Psoas muscle (tissue), 8 donors: Measurements from ENCODE around the gene EFHB. TPM values are rescaled to one million over a fixed set of nuclear protein-coding genes. Genes with fewer than 3 reads are reported as not detected.

Experiments
- ATAC-seq, 4 donors: fragments of 200-7000 bp; cut with Tn5 transposase; one replicate each; pipeline ENCODE4 v1.9.1; 2020; ENCODE audit warnings: moderate library complexity in 3 of 4, mild to moderate bottlenecking in 2 of 4
- DNase-seq, 2 donors: peaks; one replicate each; pipeline ENCODE4 v3.0.0-alpha.2; 2020
- H3K27ac ChIP-seq: fragments of 200-600 bp; one replicate; pipeline ENCODE4 v1.8.0; 2022
- H3K27me3 ChIP-seq, 3 donors: fragments of 200-600 bp in 1 of 3; one replicate each; pipeline versions ENCODE4 v1.6.1 to v1.8.0; 2013 to 2022; ENCODE audit warnings: low read length in 2 of 3, mild to moderate bottlenecking in 2 of 3, moderate library complexity in 1 of 3; ENCODE audit not compliant: insufficient read depth in 3 of 3
- H3K36me3 ChIP-seq, 2 donors: fragments of 200-600 bp in 1 of 2; one replicate each; pipeline versions ENCODE4 v1.6.1 to v1.8.0; 2013 to 2022; ENCODE audit warnings: low read depth in 1 of 2, mild to moderate bottlenecking in 1 of 2, moderate library complexity in 1 of 2; ENCODE audit not compliant: insufficient read depth in 1 of 2
- H3K4me1 ChIP-seq: fragments of 200-600 bp; one replicate; pipeline ENCODE4 v1.8.0; 2022
- H3K4me3 ChIP-seq: fragments of 200-600 bp; one replicate; pipeline ENCODE4 v1.8.0; 2022; ENCODE audit warnings: mild to moderate bottlenecking
- H3K9me3 ChIP-seq: fragments of 200-600 bp; one replicate; pipeline ENCODE4 v1.8.0; 2022
- CTCF ChIP-seq: fragments of 200-600 bp; IDR thresholded peaks from one replicate; pipeline ENCODE4 v1.8.0; 2022; ENCODE audit warnings: antibody characterized with exemption
- WGBS, 3 donors: extraction: QIAGEN DNeasy Blood & Tissue Kit; methylation state at CpG; one replicate each; pipeline versions ENCODE4 v1.1.6 to v1.1.7; 2013; 5-methylcytosine and 5-hydroxymethylcytosine counted together
- intact Hi-C, 2 donors: fragments of 100-400 bp; cut with DNase I; formaldehyde crosslinking; loops; one replicate each; pipeline versions ENCODE4 v1.11.0 to v1.14.2; 2022
- long read RNA-seq, 2 donors: library from polyadenylated mRNA; unstranded; transcript quantifications; one replicate each; pipeline ENCODE4 v2.0.0, GENCODE V29; 2021
- polyA plus RNA-seq, 3 donors: library from polyadenylated mRNA; stranded (reverse); fragments of 200-250 nt; gene quantifications; one replicate each; pipeline ENCODE4 v1.2.3, GENCODE V29; 2013
- total RNA-seq, 4 donors: library from RNA; stranded (reverse); fragmentation: NEBNext Ultra II Directional in 2 of 4; extraction: Animal tissue kit (Norgen Biotek cat#: 25700) in 2 of 4; gene quantifications; one replicate each; pipeline versions ENCODE4 v1.2.1 to v1.2.4, GENCODE V29; 2021 to 2023
- donor health status: healthy with polysubstance abuse.
- donor health status: DM: no; HTN: no; CAD: no; lungs with moderate emphysema.
- donor health status: Bipolar disorder and iron deficiency.
- donor health status: healthy.
- donor health status: DM: yes; HTN: yes; CAD: no.
- donor health status: DM: no; HTN: no; CAD: no.
- donor health status: DM: no; HTN: no; CAD: no.
- donor health status: DM: yes; HTN: yes; CAD: no.

Gene EFHB
- under 1 TPM in 2 of 4 donors, not detected in 2; 0.27 to 0.30 TPM for total RNA-seq
- under 1 TPM in 2 of 3 donors, not detected in 1; 0.07 to 0.43 TPM for polyA plus RNA-seq
- long read RNA-seq, donor 1, result 0 reads
- long read RNA-seq, donor 2, result 0 reads

- Histone ChIP-seq H3K4me3 (no peak within 1 kb of the TSS), H3K4me1 (no peaks in the 10 kb centered on the region), H3K27ac (no peak within 1 kb of the TSS), H3K9me3 (no peaks in the 10 kb centered on the region), H3K36me3 (no peaks in the 10 kb centered on the region), H3K27me3 (no peaks in the 10 kb centered on the region)
- DNase-seq (no peak), ATAC-seq (no peak)
- WGBS, 3 donors, result 39 to 55% (median 46%) methylated on average over 5 of the region's 5 CpGs
- TF ChIP-seq CTCF, result no peak
- intact Hi-C loops, result no loop called here
Measured at GRCh38 chr3:19934098-19934566, at the start of gene EFHB. Gene EFHB (minus strand): TSS chr3:19934217. CDS start chr3:19934018, 199 bp downstream.

GRCh38 chr3:19972054-19972453, 38.0 kb upstream of the EFHB start:
- H3K36me3 ChIP-seq, result peaks cover 2 to 32% of the 10 kb centered on the region in 2 donors
- intact Hi-C loops, result no loop called here
- peaks cover under 1% of the 10 kb centered on the region for H3K4me1 ChIP-seq
- no peaks in the 10 kb centered on the region for H3K27me3 ChIP-seq
- no peak overlapping the region for H3K4me3 ChIP-seq
- no peak for TF ChIP-seq CTCF
- DNase-seq (no peak), ATAC-seq (no peak)
- H3K9me3 ChIP-seq, result no peaks in the 10 kb centered on the region
- 39 to 52% (median 44%) methylated on average over 3 of the region's 3 CpGs for WGBS, 3 donors
- H3K27ac ChIP-seq, result no peak overlapping the region

- TF ChIP-seq CTCF, result no peak
- ATAC-seq (no peak), DNase-seq (no peak)
- peaks cover 0 to 14% of the 10 kb centered on the region in 2 donors for H3K36me3 ChIP-seq
- H3K4me1 ChIP-seq, result peaks cover 9% of the 10 kb centered on the region
- H3K27me3 ChIP-seq, result no peaks in the 10 kb centered on the region
- no peak overlapping the region for H3K27ac ChIP-seq
- intact Hi-C loops, result no loop called here
- 92 to 95% (median 94%) methylated on average over 8 of the region's 8 CpGs for WGBS, 3 donors
- no peak overlapping the region for H3K4me3 ChIP-seq
- H3K9me3 ChIP-seq, result no peaks in the 10 kb centered on the region
Measured at GRCh38 chr3:19970327-19970726, 36.3 kb upstream of the EFHB start.

- intact Hi-C loops, result no loop called here
- ATAC-seq (no peak), DNase-seq (no peak)
- WGBS, 3 donors, result 77 to 87% (median 81%) methylated on average over 4 of the region's 4 CpGs
- no peak for TF ChIP-seq CTCF
- Histone ChIP-seq H3K4me1 (peaks cover 9% of the 10 kb centered on the region), H3K36me3 (no peaks in the 10 kb centered on the region), H3K4me3 (no peak overlapping the region), H3K9me3 (no peaks in the 10 kb centered on the region), H3K27me3 (no peaks in the 10 kb centered on the region), H3K27ac (no peak overlapping the region)
Measured at GRCh38 chr3:19967812-19968211, 33.8 kb upstream of the EFHB start.

GRCh38 chr3:19967208-19967607, 33.2 kb upstream of the EFHB start:
- H3K36me3 ChIP-seq, result no peaks in the 10 kb centered on the region
- no peak for TF ChIP-seq CTCF
- no peaks in the 10 kb centered on the region for H3K9me3 ChIP-seq
- intact Hi-C loops, result no loop called here
- H3K27ac ChIP-seq, result no peak overlapping the region
- peaks cover 13% of the 10 kb centered on the region for H3K4me1 ChIP-seq
- WGBS, 3 donors, result 86 to 93% (median 88%) methylated on average over 6 of the region's 6 CpGs
- DNase-seq (no peak), ATAC-seq (no peak)
- H3K4me3 ChIP-seq, result no peak overlapping the region
- H3K27me3 ChIP-seq, result no peaks in the 10 kb centered on the region
